Measurements from ENCODE around the gene ZNF256. TPM values are rescaled to one million over a fixed set of nuclear protein-coding genes. Genes with fewer than 3 reads are reported as not detected.

ZNF256 gene
- total RNA-seq, result 4.2 and 4.6 TPM in 2 replicates

GRCh38 chr19:57947419-57948134 lies at the start of gene ZNF256:
Gene ZNF256 (minus strand): TSS chr19:57947706. CDS start chr19:57947474, 232 bp downstream.
- intact Hi-C loops (cut with micrococcal nuclease), result loop anchor here (1.0 kb wide), 1 partner anchor 55 kb away; the partner anchor contains the start of gene ZNF606

GRCh38 chr19:57992841-57993240 lies 45.3 kb upstream of the ZNF256 start:
- intact Hi-C loops (cut with micrococcal nuclease), result no loop called here

- intact Hi-C loops (cut with micrococcal nuclease), result no loop called here
These were observed 31.2 kb upstream of the ZNF256 start for GRCh38 chr19:57978586-57979289.

- intact Hi-C loops (cut with micrococcal nuclease), result no loop called here
These were observed 26.9 kb upstream of the ZNF256 start, which contains the start of gene C19orf18 for GRCh38 chr19:57974434-57974833. Gene C19orf18 (minus strand): TSS chr19:57974534. CDS start chr19:57974432, 102 bp downstream.

GRCh38 chr19:57964761-57965160 lies 17.3 kb upstream of the ZNF256 start:
- intact Hi-C loops (cut with micrococcal nuclease), result no loop called here

GRCh38 chr19:57961785-57962184 lies 14.3 kb upstream of the ZNF256 start:
- intact Hi-C loops (cut with micrococcal nuclease), result no loop called here

GRCh38 chr19:57954996-57955395 lies 7.5 kb upstream of the ZNF256 start:
- intact Hi-C loops (cut with micrococcal nuclease), result no loop called here

- intact Hi-C loops (cut with micrococcal nuclease), result no loop called here
These were observed 2.2 kb upstream of the ZNF256 start for GRCh38 chr19:57949702-57950101.

- intact Hi-C loops (cut with micrococcal nuclease), result no loop called here
These were observed 1.8 kb upstream of the ZNF256 start for GRCh38 chr19:57949296-57949695.

GRCh38 chr19:57947088-57947418 lies 453 bp downstream of the ZNF256 start:
- intact Hi-C loops (cut with micrococcal nuclease), result loop anchor here (1.0 kb wide), 1 partner anchor 55 kb away; the partner anchor contains the start of gene ZNF606

- intact Hi-C loops (cut with micrococcal nuclease), result no loop called here
These were observed 1.2 kb downstream of the ZNF256 start for GRCh38 chr19:57946316-57946715.

GRCh38 chr19:57941593-57941992 lies 5.9 kb downstream of the ZNF256 start:
- intact Hi-C loops (cut with micrococcal nuclease), result no loop called here

GRCh38 chr19:57935731-57936130 lies 11.8 kb downstream of the ZNF256 start:
- intact Hi-C loops (cut with micrococcal nuclease), result no loop called here

- intact Hi-C loops (cut with micrococcal nuclease), result no loop called here
These were observed 12.5 kb downstream of the ZNF256 start, which contains the start of gene ZNF418 for GRCh38 chr19:57934820-57935665. Gene ZNF418 (minus strand): TSS chr19:57935402. CDS start chr19:57933822, 1,580 bp downstream.

GRCh38 chr19:57927587-57927986 lies 19.9 kb downstream of the ZNF256 start:
- intact Hi-C loops (cut with micrococcal nuclease), result no loop called here

GRCh38 chr19:57916168-57916995 lies 31.1 kb downstream of the ZNF256 start, which contains the start of gene ZNF417:
Gene ZNF417 (minus strand): TSS chr19:57916592. CDS start chr19:57916411, 181 bp downstream.
- intact Hi-C loops (cut with micrococcal nuclease), result loop anchor here (1.0 to 10.0 kb wide), 8 partner anchors 27 to 676 kb away; partner anchors contain the start of genes ZNF329, ZNF416, ZNF606 and ZNF671

GRCh38 chr19:57914531-57914930 lies 33.0 kb downstream of the ZNF256 start:
- intact Hi-C loops (cut with micrococcal nuclease), result loop anchor here (10.0 kb wide), 1 partner anchor 240 kb away; the partner anchor contains the start of gene ZNF329

GRCh38 chr19:57907394-57907793 lies 40.1 kb downstream of the ZNF256 start:
- intact Hi-C loops (cut with micrococcal nuclease), result no loop called here

- intact Hi-C loops (cut with micrococcal nuclease), result no loop called here
These were observed 42.2 kb downstream of the ZNF256 start for GRCh38 chr19:57905258-57905657.

- intact Hi-C loops (cut with micrococcal nuclease), result no loop called here
These were observed 43.8 kb downstream of the ZNF256 start for GRCh38 chr19:57903618-57904184.
